Stimulated activated CD8-positive, alpha-beta memory T cell treated with anti-CD3 and anti-CD28 coated beads, Interleukin-15, amount 100 ng/mL, for 24 hours (primary cell): ENCODE data around the gene FAM9C.
"Not testable (repeated sequence)": the region's sequence is repeated elsewhere in the genome, so short reads cannot be mapped to it uniquely, and the experiment has no call there.

Experiments
- DNase-seq: peaks from one replicate; pipeline ENCODE4 v3.0.0-alpha.2; 2020; ENCODE audit warnings: low read depth

FAM9C gene

GRCh38 chrX:13076176-13076961 lies 31.9 kb upstream of the FAM9C start:
- DNase-seq = no peak

GRCh38 chrX:13074297-13075262 lies 30.2 kb upstream of the FAM9C start:
- no peak for DNase-seq

GRCh38 chrX:13069771-13070416 lies 25.5 kb upstream of the FAM9C start:
- DNase-seq = no peak

- no peak for DNase-seq
Observed at GRCh38 chrX:13068651-13069050, 24.2 kb upstream of the FAM9C start.

GRCh38 chrX:13067773-13068172 lies 23.4 kb upstream of the FAM9C start:
- DNase-seq = no peak

- DNase-seq = no peak
Observed at GRCh38 chrX:13066391-13066790, 22.0 kb upstream of the FAM9C start.

GRCh38 chrX:13064599-13065143 lies 20.3 kb upstream of the FAM9C start:
- DNase-seq = no peak

GRCh38 chrX:13063124-13063523 lies 18.7 kb upstream of the FAM9C start:
- DNase-seq = not testable (repeated sequence)

GRCh38 chrX:13062331-13062730 lies 17.9 kb upstream of the FAM9C start:
- DNase-seq = not testable (repeated sequence)

GRCh38 chrX:13061215-13061708 lies 16.8 kb upstream of the FAM9C start:
- DNase-seq = not testable (repeated sequence)

- no peak for DNase-seq
Observed at GRCh38 chrX:13059637-13060499, 15.4 kb upstream of the FAM9C start.

GRCh38 chrX:13055486-13055885 lies 11.1 kb upstream of the FAM9C start:
- no peak for DNase-seq

- no peak for DNase-seq
Observed at GRCh38 chrX:13053171-13053570, 8.8 kb upstream of the FAM9C start.

- DNase-seq = no peak
Observed at GRCh38 chrX:13051529-13052172, 7.2 kb upstream of the FAM9C start.

- no peak for DNase-seq
Observed at GRCh38 chrX:13051167-13051528, 6.7 kb upstream of the FAM9C start.

GRCh38 chrX:13050151-13050550 lies 5.7 kb upstream of the FAM9C start:
- DNase-seq = no peak

- DNase-seq = no peak
Observed at GRCh38 chrX:13048280-13048679, 3.9 kb upstream of the FAM9C start.

- no peak for DNase-seq
Observed at GRCh38 chrX:13047759-13048158, 3.3 kb upstream of the FAM9C start.

GRCh38 chrX:13046141-13046855 lies 1.9 kb upstream of the FAM9C start:
- no peak for DNase-seq

- no peak for DNase-seq
Observed at GRCh38 chrX:13043938-13044337, 482 bp downstream of the FAM9C start.
